SH-SY5Y (cell line): ENCODE data around the gene AFAP1L2.

Experiments used
- GATA2 ChIP-seq: IDR thresholded peaks from 2 replicates; pipeline ENCODE4 v1.6.1; 2011; ENCODE audit warnings: mild to moderate bottlenecking, low read depth, low read length
- GATA3 ChIP-seq: IDR thresholded peaks from 2 replicates; pipeline ENCODE4 v1.6.1; 2011; ENCODE audit warnings: low read depth, mild to moderate bottlenecking, low read length, moderate library complexity

GRCh38 chr10:114342976-114343375, 61.3 kb downstream of the AFAP1L2 start:
- TF ChIP-seq GATA2 (no peak), GATA3 (no peak)
